K562 (cell line): ENCODE data around the gene PTGER2. TPM values are rescaled to one million over a fixed set of nuclear protein-coding genes. Genes with fewer than 3 reads are reported as not detected.

ENCODE experiments used
- ATAC-seq: fragments of 200-7000 bp; cut with Tn5 transposase; 3 replicates; pipeline ENCODE4 v1.9.1; 2020; ENCODE audit warnings: moderate library complexity
- BruUV-seq: library from RNA; stranded (reverse); fragments of 400-500 nt; replicated peaks from 2 replicates; lab custom pipeline; 2021; lab: Mats Ljungman, UMichigan
- CTCF ChIA-PET: fragments of 300-600 bp; formaldehyde crosslinking; extraction: SDS; loops from one replicate; lab custom pipeline; 2021; ENCODE audit warnings: low intra/inter-chr PET ratio; lab: Yijun Ruan, JAX
- POLR2A ChIA-PET: fragments of 300-600, 350-650 bp; sonication (Branson Sonifier 250); formaldehyde crosslinking; extraction: SDS; loops from one replicate; lab custom pipeline; 2021; ENCODE audit warnings: antibody characterized with exemption, inconsistent platforms; lab: Yijun Ruan, JAX
- DNase-seq, 4 experiments: peaks; one replicate each; pipeline versions ENCODE4 v3.0.0 to v3.0.0-alpha.2; 2011 to 2018; ENCODE audit warnings: low spot score in 3 of 4, mixed read lengths in 3 of 4; ENCODE audit errors: extremely low read depth in 1 of 4
- FAIRE-seq: peaks from 2 replicates; lab custom pipeline; 2011; peaks lifted over from hg19 to GRCh38; lab: Jason Lieb, UNC
- H2AFZ ChIP-seq: 2 replicates; pipeline ENCODE4 v1.6.0; 2011; ENCODE audit warnings: low read depth, low read length, control low read depth, inconsistent platforms
- H3K27ac ChIP-seq: fragments of 200-600 bp; 3 replicates; pipeline ENCODE4 v1.8.0; 2011; ENCODE audit warnings: low read depth, mild to moderate bottlenecking, control low read depth, inconsistent platforms, low read length, moderate library complexity, mixed read lengths; ENCODE audit errors: extremely low read depth
- H3K27me3 ChIP-seq, 2 experiments: fragments of 300-600 bp in 1 of 2; 2 replicates in 1 of 2; 3 replicates in 1 of 2; pipeline versions ENCODE4 v1.6.0 to v1.8.0; 2011; ENCODE audit warnings: inconsistent platforms in 2 of 2, low read length in 2 of 2, mild to moderate bottlenecking in 1 of 2, mixed read lengths in 1 of 2, moderate library complexity in 1 of 2; ENCODE audit not compliant: control insufficient read depth in 2 of 2, insufficient read depth in 2 of 2
- H3K36me3 ChIP-seq: fragments of 300-600 bp; 3 replicates; pipeline ENCODE4 v1.8.0; 2011; ENCODE audit warnings: mild to moderate bottlenecking, low read length, inconsistent platforms; ENCODE audit not compliant: control insufficient read depth, insufficient read depth
- H3K4me1 ChIP-seq, 2 experiments: fragments of 200-600 bp in 1 of 2; replicated peaks in 1 of 2; 2 replicates in 1 of 2; 3 replicates in 1 of 2; pipeline versions ENCODE4 v1.5.1 to v1.8.0; 2011; ENCODE audit warnings: inconsistent platforms in 2 of 2, low read length in 2 of 2, mild to moderate bottlenecking in 1 of 2, mixed read lengths in 1 of 2, moderate library complexity in 1 of 2; ENCODE audit not compliant: control insufficient read depth in 2 of 2, insufficient read depth in 2 of 2
- H3K4me2 ChIP-seq: 2 replicates; pipeline ENCODE4 v1.6.1; 2011; ENCODE audit warnings: low read length, control low read depth, inconsistent platforms, mixed read lengths; ENCODE audit not compliant: insufficient read depth
- H3K4me3 ChIP-seq: fragments of 200-600 bp; sonication (generic), shearing (Covaris generic); 2 replicates; pipeline ENCODE4 v1.5.1; 2016; ENCODE audit warnings: control low read depth, inconsistent platforms
- H3K79me2 ChIP-seq: fragments of 200-600 bp; 3 replicates; pipeline ENCODE4 v1.8.0; 2011; ENCODE audit warnings: low read length, inconsistent platforms; ENCODE audit not compliant: control insufficient read depth, insufficient read depth
- H3K9ac ChIP-seq, 2 experiments: 2 replicates each; pipeline versions ENCODE4 v1.6.0 to v1.6.1; 2011; ENCODE audit warnings: low read depth in 2 of 2, low read length in 2 of 2, control low read depth in 1 of 2, inconsistent platforms in 1 of 2, mild to moderate bottlenecking in 1 of 2, mixed read lengths in 1 of 2; ENCODE audit not compliant: insufficient read depth in 1 of 2
- H3K9me1 ChIP-seq: one replicate; pipeline ENCODE4 v1.6.0; 2011; ENCODE audit warnings: inconsistent platforms, mild to moderate bottlenecking, low read length, moderate library complexity; ENCODE audit not compliant: control insufficient read depth, insufficient read depth
- H3K9me3 ChIP-seq: replicated peaks from 2 replicates; pipeline ENCODE4 v1.5.1; 2011; ENCODE audit warnings: low read depth, low read length, inconsistent platforms; ENCODE audit not compliant: control insufficient read depth, insufficient read depth
- H4K20me1 ChIP-seq: replicated peaks from 2 replicates; pipeline ENCODE4 v1.6.1; 2011; ENCODE audit warnings: low read length, inconsistent platforms, mixed read lengths; ENCODE audit not compliant: control insufficient read depth, insufficient read depth
- DPF2 ChIP-seq: fragments of 450-650 bp; IDR thresholded peaks from 2 replicates; pipeline ENCODE4 v1.6.1; 2016
- GABPB1 ChIP-seq: sonication (generic); formaldehyde crosslinking; IDR thresholded peaks from 2 replicates; pipeline ENCODE4 v1.8.0; 2022; ENCODE audit warnings: mild to moderate bottlenecking, missing genetic modification reagents
- MAFK ChIP-seq: IDR thresholded peaks from 2 replicates; pipeline ENCODE4 v1.6.1; 2011; ENCODE audit warnings: low read length, improper control_type of control experiment
- MTF1 ChIP-seq: fragments of 250-450 bp; sonication (Bioruptor Pico); IDR thresholded peaks from 2 replicates; pipeline ENCODE4 v1.9.0; 2021; ENCODE audit warnings: moderate library complexity, mild to moderate bottlenecking, inconsistent platforms, borderline replicate concordance
- NCOA4 ChIP-seq: fragments of 450-650 bp; IDR thresholded peaks from 2 replicates; pipeline ENCODE4 v1.6.1; 2018; ENCODE audit warnings: mild to moderate bottlenecking; ENCODE audit not compliant: partially characterized antibody
- RB1 ChIP-seq: fragments of 450-650 bp; IDR thresholded peaks from 2 replicates; pipeline ENCODE4 v1.6.1; 2017; ENCODE audit warnings: low read depth, mild to moderate bottlenecking
- RBM17 ChIP-seq: fragments of 200-400 bp; formaldehyde crosslinking; IDR thresholded peaks from 2 replicates; pipeline ENCODE4 v1.6.1; 2017; ENCODE audit warnings: low read depth, mild to moderate bottlenecking, low read length, borderline replicate concordance
- SMAD1 ChIP-seq: fragments of 150-350 bp; IDR thresholded peaks from 2 replicates; pipeline ENCODE4 v1.6.1; 2014; ENCODE audit warnings: low read length, low read depth; ENCODE audit not compliant: partially characterized antibody
- SREBF2 ChIP-seq: sonication (generic); formaldehyde crosslinking; IDR thresholded peaks from 2 replicates; pipeline ENCODE4 v1.4.0; 2020; ENCODE audit warnings: mild to moderate bottlenecking, missing genetic modification reagents
- TAF1 ChIP-seq: IDR thresholded peaks from 2 replicates; pipeline ENCODE4 v1.6.1; 2011; ENCODE audit warnings: mild to moderate bottlenecking, low read length, moderate library complexity; ENCODE audit not compliant: insufficient read depth, control insufficient read depth, severe bottlenecking; ENCODE audit errors: extremely low read depth
- ZNF121 ChIP-seq: sonication (generic); formaldehyde crosslinking; conservative IDR thresholded peaks from 2 replicates; pipeline ENCODE4 v1.8.0; 2022; ENCODE audit warnings: missing genetic modification reagents
- ZNF551 ChIP-seq: fragments of 250-450 bp; sonication (Bioruptor Pico); IDR thresholded peaks from 2 replicates; pipeline ENCODE4 v1.5.0; 2021; ENCODE audit warnings: mild to moderate bottlenecking, moderate library complexity
- WGBS: fragments of 100-300 bp; shearing (Covaris generic); methylation state at CpG from one replicate; pipeline ENCODE4 v1.1.6; 2016; ENCODE audit warnings: low coverage, mixed read lengths; ENCODE audit not compliant: insufficient coverage; ENCODE audit errors: missing lambda C conversion rate; 5-methylcytosine and 5-hydroxymethylcytosine counted together
- in situ Hi-C: fragments of 300-500 bp; cut with MboI; formaldehyde crosslinking; loops from 4 replicates; pipeline ENCODE4 v1.15.0; 2018; ENCODE audit warnings: inconsistent platforms, mixed read lengths
- intact Hi-C: fragments of 100-400 bp; cut with micrococcal nuclease; formaldehyde crosslinking; loops from 2 replicates; pipeline ENCODE4 v1.14.2; 2022
- polyA plus RNA-seq, 8 experiments: library from polyadenylated mRNA; depleted of rRNA in 4 of 8; stranded (reverse) in 5 of 8; unstranded in 3 of 8; fragments of >200 nt; fragmentation: Nextera tagmentation in 2 of 8; fragmentation: Illumina TruSeq in 1 of 8; extraction: Ambion mirVana in 2 of 8; extraction: Trizol in 1 of 8; gene quantifications; 2 replicates each; pipeline versions ENCODE4 v1.2.1 to v1.2.3, GENCODE V29; 2011 to 2014; ENCODE audit warnings: inconsistent platforms in 1 of 8, missing spikeins in 1 of 8
- total RNA-seq, 7 experiments: library from RNA; depleted of rRNA in 6 of 7; stranded (reverse); fragments of >200 nt in 6 of 7; fragmentation: Illumina TruSeq in 2 of 7; extraction: Trizol in 2 of 7; gene quantifications; 2 replicates each; pipeline versions ENCODE4 v1.2.1 to v1.2.3, GENCODE V29; 2011 to 2021; ENCODE audit warnings: low replicate concordance in 1 of 7
- TF ChIP-seq, protein P1 (sequence below): fragments of 450-650 bp; IDR thresholded peaks from 2 replicates; pipeline ENCODE4 v1.6.1; 2018; ENCODE audit not compliant: partially characterized antibody
- TF ChIP-seq, protein P2 (sequence below): fragments of 450-650 bp; formaldehyde crosslinking; IDR thresholded peaks from 2 replicates; pipeline ENCODE4 v1.4.0; 2020; ENCODE audit warnings: mild to moderate bottlenecking, moderate library complexity
- TF ChIP-seq, protein P3 (sequence below): fragments of 450-650 bp; IDR thresholded peaks from 2 replicates; pipeline ENCODE4 v1.6.1; 2016; ENCODE audit warnings: borderline replicate concordance

PTGER2 gene
- total and polyA plus RNA-seq, 9 of the 15 experiments (the other 6 are each of a cell fraction or from before 2014, with no cell fraction given): not detected

DNA sequence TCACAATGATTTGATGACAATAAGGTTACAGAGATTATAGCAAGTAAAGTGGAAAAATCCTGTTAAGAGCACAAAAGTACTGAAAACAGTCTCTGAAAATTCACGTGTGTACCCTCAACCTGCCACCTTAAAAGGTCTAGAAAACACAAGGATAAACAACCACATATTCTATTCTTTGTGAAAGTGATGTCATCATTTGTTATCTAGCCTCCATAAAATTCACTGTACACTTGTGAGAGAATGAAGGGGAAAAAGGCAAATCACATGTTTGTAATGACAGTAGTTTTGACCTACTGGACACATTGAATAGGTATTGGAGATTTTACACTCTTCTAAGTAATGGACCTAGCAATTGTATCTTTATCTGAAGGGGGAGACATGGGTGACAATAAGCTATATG, 42.6 kb upstream of the PTGER2 start:
- TF ChIP-seq RBM17 (no peak), ZNF551 (CRISPR knock-in tag) (no peak), SREBF2 (CRISPR knock-in tag) (no peak), MAFK (no peak), RB1 (no peak), TAF1 (no peak), MTF1 (CRISPR knock-in tag) (no peak), SMAD1 (no peak), NCOA4 (no peak), ZNF121 (CRISPR knock-in tag) (no peak), DPF2 (no peak), GABPB1 (CRISPR knock-in tag) (no peak)
- TF ChIP-seq, protein P1, sequence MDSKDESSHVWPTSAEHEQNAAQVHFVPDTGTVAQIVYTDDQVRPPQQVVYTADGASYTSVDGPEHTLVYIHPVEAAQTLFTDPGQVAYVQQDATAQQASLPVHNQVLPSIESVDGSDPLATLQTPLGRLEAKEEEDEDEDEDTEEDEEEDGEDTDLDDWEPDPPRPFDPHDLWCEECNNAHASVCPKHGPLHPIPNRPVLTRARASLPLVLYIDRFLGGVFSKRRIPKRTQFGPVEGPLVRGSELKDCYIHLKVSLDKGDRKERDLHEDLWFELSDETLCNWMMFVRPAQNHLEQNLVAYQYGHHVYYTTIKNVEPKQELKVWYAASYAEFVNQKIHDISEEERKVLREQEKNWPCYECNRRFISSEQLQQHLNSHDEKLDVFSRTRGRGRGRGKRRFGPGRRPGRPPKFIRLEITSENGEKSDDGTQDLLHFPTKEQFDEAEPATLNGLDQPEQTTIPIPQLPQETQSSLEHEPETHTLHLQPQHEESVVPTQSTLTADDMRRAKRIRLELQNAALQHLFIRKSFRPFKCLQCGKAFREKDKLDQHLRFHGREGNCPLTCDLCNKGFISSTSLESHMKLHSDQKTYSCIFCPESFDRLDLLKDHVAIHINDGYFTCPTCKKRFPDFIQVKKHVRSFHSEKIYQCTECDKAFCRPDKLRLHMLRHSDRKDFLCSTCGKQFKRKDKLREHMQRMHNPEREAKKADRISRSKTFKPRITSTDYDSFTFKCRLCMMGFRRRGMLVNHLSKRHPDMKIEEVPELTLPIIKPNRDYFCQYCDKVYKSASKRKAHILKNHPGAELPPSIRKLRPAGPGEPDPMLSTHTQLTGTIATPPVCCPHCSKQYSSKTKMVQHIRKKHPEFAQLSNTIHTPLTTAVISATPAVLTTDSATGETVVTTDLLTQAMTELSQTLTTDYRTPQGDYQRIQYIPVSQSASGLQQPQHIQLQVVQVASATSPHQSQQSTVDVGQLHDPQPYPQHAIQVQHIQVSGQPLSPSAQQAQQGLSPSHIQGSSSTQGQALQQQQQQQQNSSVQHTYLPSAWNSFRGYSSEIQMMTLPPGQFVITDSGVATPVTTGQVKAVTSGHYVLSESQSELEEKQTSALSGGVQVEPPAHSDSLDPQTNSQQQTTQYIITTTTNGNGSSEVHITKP: no peak
- TF ChIP-seq, protein P2, sequence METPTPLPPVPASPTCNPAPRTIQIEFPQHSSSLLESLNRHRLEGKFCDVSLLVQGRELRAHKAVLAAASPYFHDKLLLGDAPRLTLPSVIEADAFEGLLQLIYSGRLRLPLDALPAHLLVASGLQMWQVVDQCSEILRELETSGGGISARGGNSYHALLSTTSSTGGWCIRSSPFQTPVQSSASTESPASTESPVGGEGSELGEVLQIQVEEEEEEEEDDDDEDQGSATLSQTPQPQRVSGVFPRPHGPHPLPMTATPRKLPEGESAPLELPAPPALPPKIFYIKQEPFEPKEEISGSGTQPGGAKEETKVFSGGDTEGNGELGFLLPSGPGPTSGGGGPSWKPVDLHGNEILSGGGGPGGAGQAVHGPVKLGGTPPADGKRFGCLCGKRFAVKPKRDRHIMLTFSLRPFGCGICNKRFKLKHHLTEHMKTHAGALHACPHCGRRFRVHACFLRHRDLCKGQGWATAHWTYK: no peak
- TF ChIP-seq, protein P3, sequence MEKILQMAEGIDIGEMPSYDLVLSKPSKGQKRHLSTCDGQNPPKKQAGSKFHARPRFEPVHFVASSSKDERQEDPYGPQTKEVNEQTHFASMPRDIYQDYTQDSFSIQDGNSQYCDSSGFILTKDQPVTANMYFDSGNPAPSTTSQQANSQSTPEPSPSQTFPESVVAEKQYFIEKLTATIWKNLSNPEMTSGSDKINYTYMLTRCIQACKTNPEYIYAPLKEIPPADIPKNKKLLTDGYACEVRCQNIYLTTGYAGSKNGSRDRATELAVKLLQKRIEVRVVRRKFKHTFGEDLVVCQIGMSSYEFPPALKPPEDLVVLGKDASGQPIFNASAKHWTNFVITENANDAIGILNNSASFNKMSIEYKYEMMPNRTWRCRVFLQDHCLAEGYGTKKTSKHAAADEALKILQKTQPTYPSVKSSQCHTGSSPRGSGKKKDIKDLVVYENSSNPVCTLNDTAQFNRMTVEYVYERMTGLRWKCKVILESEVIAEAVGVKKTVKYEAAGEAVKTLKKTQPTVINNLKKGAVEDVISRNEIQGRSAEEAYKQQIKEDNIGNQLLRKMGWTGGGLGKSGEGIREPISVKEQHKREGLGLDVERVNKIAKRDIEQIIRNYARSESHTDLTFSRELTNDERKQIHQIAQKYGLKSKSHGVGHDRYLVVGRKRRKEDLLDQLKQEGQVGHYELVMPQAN: no peak
- WGBS: 0% methylated on average over 1 of the region's 1 CpG
- Histone ChIP-seq H3K27ac (no peak overlapping the region), H3K9ac (no peak overlapping the region), H3K4me3 (no peak overlapping the region), H3K27me3 (peaks cover 0 to 21% of the 10 kb centered on the region in 2 experiments; a peak in 2 of 5 replicates), H2AFZ (no peak overlapping the region), H3K36me3 (no peaks in the 10 kb centered on the region), H3K4me2 (no peak overlapping the region), H3K79me2 (no peaks in the 10 kb centered on the region), H3K9me1 (no peaks in the 10 kb centered on the region), H3K4me1 (no peaks in the 10 kb centered on the region), H3K9me3 (no peaks in the 10 kb centered on the region), H4K20me1 (no peaks in the 10 kb centered on the region)
- DNase-seq (no peak), ATAC-seq (no peak), FAIRE-seq (no peak)
- intact Hi-C loops: loop anchor here (10.0 kb wide), 1 partner anchor 277 kb away; no protein-coding TSS in a partner anchor
- BruUV-seq: no TSS peak
- ChIA-PET POLR2A (no interaction called here), CTCF (no interaction called here)
- in situ Hi-C loops: no loop called here
